ENCODE measurements around the gene GJB4.

DNA sequence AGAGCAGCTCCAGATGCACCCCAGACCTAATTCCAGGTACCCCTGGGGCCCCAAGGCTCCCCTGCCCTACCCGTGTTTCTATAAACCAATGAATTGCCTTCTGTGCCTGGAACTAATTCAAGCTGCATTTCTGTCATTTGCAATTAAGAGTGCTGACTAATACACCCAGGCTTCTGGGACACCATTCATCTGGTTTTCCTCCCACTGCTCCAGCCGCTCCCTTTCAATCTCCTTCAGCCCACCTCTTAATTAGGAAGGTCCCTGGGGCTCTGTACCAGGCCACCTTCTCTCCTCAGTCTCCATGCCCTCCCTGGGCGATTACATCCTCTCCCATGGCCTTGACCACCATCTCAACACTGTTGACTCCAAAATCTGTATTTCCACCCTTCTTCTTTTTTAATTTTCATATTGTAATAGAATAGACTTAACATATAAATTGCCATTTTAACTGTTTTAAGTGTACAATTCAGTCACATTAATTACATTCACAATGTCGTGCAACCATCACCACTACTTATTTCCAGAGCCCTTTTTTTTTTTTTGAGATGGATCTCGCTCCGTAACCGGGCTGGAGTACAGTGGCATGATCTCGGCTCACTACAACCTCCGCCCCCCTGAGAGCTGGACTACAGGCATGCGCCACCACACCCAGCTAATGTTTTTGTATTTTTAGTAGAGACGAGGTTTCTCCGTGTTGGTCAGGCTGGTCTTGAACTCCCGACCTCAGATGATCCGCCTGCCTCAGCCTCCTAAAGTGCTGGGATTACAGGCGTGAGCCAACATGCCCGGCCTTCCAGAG lies 12.2 kb downstream of the GJB4 start:
- no peak for TF ChIP-seq POLR2A (IDR thresholded peaks at IDR 0.05; ENCODE audit: extremely low read depth, insufficient read length)
- TF ChIP-seq, protein P1, sequence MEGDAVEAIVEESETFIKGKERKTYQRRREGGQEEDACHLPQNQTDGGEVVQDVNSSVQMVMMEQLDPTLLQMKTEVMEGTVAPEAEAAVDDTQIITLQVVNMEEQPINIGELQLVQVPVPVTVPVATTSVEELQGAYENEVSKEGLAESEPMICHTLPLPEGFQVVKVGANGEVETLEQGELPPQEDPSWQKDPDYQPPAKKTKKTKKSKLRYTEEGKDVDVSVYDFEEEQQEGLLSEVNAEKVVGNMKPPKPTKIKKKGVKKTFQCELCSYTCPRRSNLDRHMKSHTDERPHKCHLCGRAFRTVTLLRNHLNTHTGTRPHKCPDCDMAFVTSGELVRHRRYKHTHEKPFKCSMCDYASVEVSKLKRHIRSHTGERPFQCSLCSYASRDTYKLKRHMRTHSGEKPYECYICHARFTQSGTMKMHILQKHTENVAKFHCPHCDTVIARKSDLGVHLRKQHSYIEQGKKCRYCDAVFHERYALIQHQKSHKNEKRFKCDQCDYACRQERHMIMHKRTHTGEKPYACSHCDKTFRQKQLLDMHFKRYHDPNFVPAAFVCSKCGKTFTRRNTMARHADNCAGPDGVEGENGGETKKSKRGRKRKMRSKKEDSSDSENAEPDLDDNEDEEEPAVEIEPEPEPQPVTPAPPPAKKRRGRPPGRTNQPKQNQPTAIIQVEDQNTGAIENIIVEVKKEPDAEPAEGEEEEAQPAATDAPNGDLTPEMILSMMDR (IDR thresholded peaks at IDR 0.05; ENCODE audit: low read depth, low read length): no peak
- no peak for TF ChIP-seq MYC (IDR thresholded peaks at IDR 0.05; ENCODE audit: low read depth, low read length)

Data from NB4 (cell line).